ENCODE measurements around the gene FBXW8.

The FBXW8 gene

DNA sequence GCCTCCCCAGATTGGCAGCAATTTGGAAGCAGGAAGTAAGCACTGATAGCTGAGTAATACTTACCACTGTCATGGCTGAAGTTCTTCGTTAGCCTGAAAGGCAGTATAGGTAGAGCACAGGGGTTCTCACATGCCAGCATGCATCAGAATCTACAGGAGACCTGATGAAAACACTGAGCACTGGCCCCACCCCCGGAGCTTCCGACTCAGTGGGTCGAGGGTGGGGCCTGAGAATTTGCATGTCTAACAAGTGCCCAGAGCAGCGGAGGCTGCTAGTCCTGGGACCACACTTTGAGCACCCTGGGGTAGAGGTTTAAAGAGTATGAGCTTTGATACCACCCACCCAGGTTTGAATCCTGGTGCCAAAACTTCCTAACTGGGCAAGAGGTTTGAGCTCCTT is 89.6 kb downstream of the FBXW8 start:
- DNase-seq, result no peak

- no peak for DNase-seq
Observed at GRCh38 chr12:117002051-117002817, 91.5 kb downstream of the FBXW8 start.

GRCh38 chr12:117003883-117004404 is 93.2 kb downstream of the FBXW8 start:
- DNase-seq, result no peak

- no peak for DNase-seq
Observed at GRCh38 chr12:117005417-117006046, 94.8 kb downstream of the FBXW8 start.

- DNase-seq, result no peak
Observed at GRCh38 chr12:117006333-117006732, 95.6 kb downstream of the FBXW8 start.

DNA sequence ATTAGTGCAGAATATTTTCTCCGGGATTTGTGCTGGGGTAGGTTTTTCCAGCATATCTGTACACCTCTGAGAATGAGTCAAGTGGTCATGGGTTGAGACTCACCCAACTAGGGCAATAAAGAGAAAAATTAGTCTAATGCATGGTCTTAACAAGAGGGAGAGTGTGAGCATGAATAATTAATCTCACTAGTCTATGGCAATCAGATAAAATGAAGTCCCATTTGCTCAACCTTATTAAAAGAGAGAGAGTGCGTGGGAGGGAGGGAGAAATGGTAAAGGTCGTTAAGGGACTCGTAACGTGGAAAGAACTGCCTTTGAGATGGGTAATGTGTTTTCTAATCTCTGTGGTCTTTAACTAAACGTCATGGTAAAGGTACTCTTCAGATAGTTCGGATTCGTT is 96.8 kb downstream of the FBXW8 start:
- DNase-seq, result no peak

DNA sequence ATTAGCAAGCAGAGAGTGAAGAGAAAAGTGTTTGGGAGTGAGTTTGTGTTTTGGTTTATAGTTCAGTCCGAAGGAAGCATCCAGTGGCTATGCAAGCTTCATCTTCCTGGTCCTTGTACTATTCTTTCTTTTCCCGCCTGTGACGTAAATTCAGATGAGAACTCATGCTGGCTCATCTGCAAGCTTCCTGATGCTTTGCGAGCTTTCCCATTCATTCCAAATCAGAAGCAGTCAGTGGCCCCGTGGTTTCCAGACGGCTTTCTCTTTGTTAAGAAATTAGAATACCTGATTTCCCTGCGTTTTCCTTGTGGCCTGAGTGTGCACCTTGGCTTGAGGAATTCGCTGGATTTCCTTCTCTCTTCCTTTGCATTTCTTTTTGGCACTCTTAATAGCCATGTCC is 99.0 kb downstream of the FBXW8 start:
- no peak for DNase-seq

- no peak for DNase-seq
Observed at GRCh38 chr12:117010693-117011451, 100.1 kb downstream of the FBXW8 start.

GRCh38 chr12:117011988-117012805 is 101.4 kb downstream of the FBXW8 start:
- no peak for DNase-seq

DNA sequence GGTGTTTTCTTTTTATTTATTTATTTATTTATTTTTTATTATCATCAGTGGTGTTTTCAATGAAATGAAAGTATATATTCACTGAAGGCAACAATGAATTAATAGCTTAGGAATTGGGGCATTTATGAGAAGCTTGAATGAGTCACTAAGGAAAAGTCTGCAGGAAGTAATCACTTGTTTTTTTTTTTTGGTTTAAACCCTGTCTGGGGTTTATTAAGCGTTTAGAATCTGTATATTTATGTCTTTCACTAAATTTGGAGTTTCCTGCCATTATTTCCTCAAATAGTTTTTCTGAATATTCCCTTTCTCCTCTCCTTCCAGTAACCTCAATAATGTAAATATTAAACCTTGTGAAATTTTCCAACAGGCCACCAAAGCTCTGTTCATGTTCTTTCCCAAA is 103.0 kb downstream of the FBXW8 start:
- no peak for DNase-seq

- DNase-seq, result no peak
Observed at GRCh38 chr12:117014342-117014887, 103.7 kb downstream of the FBXW8 start.

- no peak for DNase-seq
Observed at GRCh38 chr12:117015811-117016210, 105.1 kb downstream of the FBXW8 start.

GRCh38 chr12:117017807-117018206 is 107.1 kb downstream of the FBXW8 start:
- no peak for DNase-seq

- DNase-seq, result no peak
Observed at GRCh38 chr12:117018276-117018675, 107.5 kb downstream of the FBXW8 start.

- no peak for DNase-seq
Observed at GRCh38 chr12:117018685-117019084, 107.9 kb downstream of the FBXW8 start.

DNA sequence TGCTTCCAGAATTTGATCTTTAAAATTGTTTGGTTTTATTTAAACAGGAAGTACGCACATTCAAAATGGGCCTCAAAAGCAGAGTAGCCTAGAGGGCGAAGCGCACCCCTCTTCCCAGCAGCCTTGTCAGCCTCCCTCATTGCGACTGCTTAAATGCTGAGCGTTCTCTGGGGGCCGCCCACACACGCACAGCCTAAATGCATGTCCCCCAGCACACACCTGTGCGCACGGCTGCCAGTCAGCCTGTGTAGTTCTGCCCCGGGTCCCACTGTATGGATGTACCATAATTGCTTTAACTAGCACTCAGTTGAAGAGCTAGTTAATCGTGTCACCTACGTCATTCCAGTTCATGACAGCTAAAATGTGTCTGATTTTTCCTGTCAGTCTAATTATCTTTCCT is 109.1 kb downstream of the FBXW8 start:
- DNase-seq, result no peak

DNA sequence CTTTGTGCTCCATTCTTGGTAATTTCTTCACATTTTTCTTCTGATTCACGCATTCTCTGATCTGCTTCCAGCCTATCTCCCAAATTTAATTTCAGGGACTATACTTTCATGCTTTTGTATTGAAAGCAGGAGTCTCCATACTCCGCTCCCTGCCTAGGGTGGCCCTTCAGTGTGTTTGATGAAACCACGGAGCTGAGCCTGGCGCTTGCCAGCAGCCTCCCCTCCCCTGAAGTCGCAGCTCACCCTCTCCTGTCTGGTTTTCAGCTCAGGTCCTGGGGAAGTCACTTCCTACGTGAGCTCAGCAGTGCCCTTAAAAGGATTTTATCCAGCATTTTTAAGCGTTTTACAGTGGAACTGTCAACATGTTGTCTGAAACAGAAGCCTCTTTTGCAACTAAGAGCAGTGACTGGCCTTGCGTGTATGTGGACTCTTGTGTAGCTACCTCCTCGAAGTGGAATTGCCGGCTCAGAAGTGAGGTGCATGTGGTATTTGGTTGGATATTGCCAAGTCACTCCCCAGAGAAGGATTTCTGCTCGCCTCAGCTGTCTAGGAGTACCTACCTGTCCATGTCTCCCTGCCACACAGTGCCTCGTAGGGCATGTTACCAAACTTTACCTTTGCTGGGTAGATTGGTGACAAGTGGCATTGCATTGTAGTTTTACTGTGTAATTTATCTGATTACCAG is 109.9 kb downstream of the FBXW8 start:
- no peak for DNase-seq

- no peak for DNase-seq
Observed at GRCh38 chr12:117022465-117022864, 111.7 kb downstream of the FBXW8 start.

- no peak for DNase-seq
Observed at GRCh38 chr12:117023998-117024960, 113.5 kb downstream of the FBXW8 start.

DNA sequence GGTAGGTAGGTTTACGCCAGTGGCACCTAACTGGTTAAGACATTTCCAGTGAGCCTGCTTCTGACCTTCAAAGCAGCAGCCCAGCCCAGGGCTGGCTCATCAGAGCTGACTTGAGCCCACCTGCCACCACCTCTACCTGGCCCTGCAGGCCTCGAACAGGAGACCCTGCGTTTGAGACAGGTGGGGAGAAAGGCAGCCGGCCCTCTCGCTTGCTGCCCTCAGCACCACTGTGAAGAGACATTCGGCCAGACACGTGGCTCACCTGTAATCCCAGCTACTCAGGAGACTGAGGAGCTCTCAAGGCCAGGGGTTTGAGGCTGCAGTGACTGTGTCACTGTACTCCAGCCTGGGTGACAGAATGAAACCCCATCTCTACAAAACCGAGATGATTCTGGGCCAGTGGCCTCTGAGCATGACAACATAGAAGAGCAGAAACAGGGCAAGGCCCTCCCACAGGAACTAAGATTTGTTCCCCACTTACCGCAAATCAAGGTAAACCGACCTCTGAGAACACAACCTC is 114.3 kb downstream of the FBXW8 start:
- DNase-seq, result no peak
